Thymus (tissue), 11 donors: ENCODE data around the gene TMEM94. TPM values are rescaled to one million over a fixed set of nuclear protein-coding genes. Genes with fewer than 3 reads are reported as not detected.

ENCODE experiments used
- DNase-seq, 9 donors: peaks; one replicate each; pipeline ENCODE4 v3.0.0-alpha.2; 2013; ENCODE audit warnings: low spot score in 9 of 9, low read depth in 6 of 9, missing footprints in 1 of 9
- H3K27ac ChIP-seq, 2 donors: one replicate each; pipeline ENCODE4 v1.5.1; 2013; ENCODE audit warnings: control low read depth in 1 of 2, low read depth in 1 of 2, low read length in 1 of 2, mild to moderate bottlenecking in 1 of 2, moderate library complexity in 1 of 2
- H3K27me3 ChIP-seq, 2 donors: one replicate each; pipeline ENCODE4 v1.5.1; 2013; ENCODE audit warnings: low read length in 1 of 2; ENCODE audit not compliant: control insufficient read depth in 2 of 2, insufficient read depth in 1 of 2
- H3K36me3 ChIP-seq, 2 donors: one replicate each; pipeline ENCODE4 v1.5.1; 2013; ENCODE audit warnings: low read length in 1 of 2, mild to moderate bottlenecking in 1 of 2, moderate library complexity in 1 of 2; ENCODE audit not compliant: control insufficient read depth in 2 of 2, insufficient read depth in 2 of 2
- H3K4me1 ChIP-seq, 2 donors: one replicate each; pipeline ENCODE4 v1.5.1; 2013; ENCODE audit warnings: low read length in 2 of 2; ENCODE audit not compliant: control insufficient read depth in 2 of 2, insufficient read depth in 2 of 2
- H3K4me3 ChIP-seq, 2 donors: one replicate each; pipeline ENCODE4 v1.5.1; 2013; ENCODE audit warnings: low read length in 2 of 2, control low read depth in 1 of 2, mild to moderate bottlenecking in 1 of 2
- H3K9me3 ChIP-seq, 2 donors: one replicate each; pipeline ENCODE4 v1.5.1; 2013; ENCODE audit warnings: low read length in 1 of 2, mild to moderate bottlenecking in 1 of 2; ENCODE audit not compliant: control insufficient read depth in 2 of 2, insufficient read depth in 1 of 2
- WGBS: extraction: QIAGEN DNeasy Blood & Tissue Kit; methylation state at CpG from one replicate; pipeline ENCODE4 v1.1.7; 2013; 5-methylcytosine and 5-hydroxymethylcytosine counted together
- polyA plus RNA-seq: library from polyadenylated mRNA; stranded (reverse); fragments of 200-250 nt; gene quantifications from one replicate; pipeline ENCODE4 v1.2.3, GENCODE V29; 2013
- total RNA-seq: library from RNA; stranded (reverse); fragments of 120-200 nt; gene quantifications from one replicate; pipeline ENCODE4 v1.2.4, GENCODE V29; 2013
- donor health status: healthy.

TMEM94 gene
- total and polyA plus RNA-seq, 2 donors, result 16.1 to 64.5 TPM

- peaks cover 0 to 2% of the 10 kb centered on the region in 2 donors for H3K36me3 ChIP-seq
- peaks cover 0 to 11% of the 10 kb centered on the region in 2 donors for H3K27me3 ChIP-seq
- peak overlapping the region in 1 of 2 donors; percentile 10 for H3K27ac ChIP-seq
- 97% methylated on average over 19 of the region's 19 CpGs for WGBS
- no peak for DNase-seq
- H3K4me3 ChIP-seq, result no peak overlapping the region
- peaks cover 0 to 5% of the 10 kb centered on the region in 2 donors for H3K4me1 ChIP-seq
- H3K9me3 ChIP-seq, result no peaks in the 10 kb centered on the region
These were observed 53.3 kb downstream of the TMEM94 start for GRCh38 chr17:75509528-75510258.

DNA sequence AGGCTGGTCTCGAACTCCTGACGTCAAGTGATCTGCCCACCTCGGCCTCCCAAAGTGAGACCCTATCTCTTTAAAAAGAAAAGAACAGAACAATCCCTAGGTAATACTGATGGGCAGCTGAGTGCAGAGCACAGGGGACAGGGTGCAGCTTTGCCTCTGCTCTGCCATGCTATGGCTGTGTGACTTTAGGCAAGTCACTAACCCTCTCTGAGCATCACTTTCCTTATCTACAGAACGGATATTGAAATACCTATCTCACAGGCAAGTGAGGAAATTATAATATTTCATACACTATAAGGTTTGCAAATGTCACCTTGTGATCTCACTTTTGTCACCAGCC, 54.8 kb downstream of the TMEM94 start:
- DNase-seq, result no peak
- Histone ChIP-seq H3K4me1 (peaks cover 5 to 16% of the 10 kb centered on the region in 2 donors), H3K27me3 (peaks cover 6 to 21% of the 10 kb centered on the region in 2 donors), H3K27ac (no peak overlapping the region), H3K4me3 (no peak overlapping the region), H3K9me3 (no peaks in the 10 kb centered on the region), H3K36me3 (no peaks in the 10 kb centered on the region)
- WGBS, result 98% methylated on average over 4 of the region's 4 CpGs

DNA sequence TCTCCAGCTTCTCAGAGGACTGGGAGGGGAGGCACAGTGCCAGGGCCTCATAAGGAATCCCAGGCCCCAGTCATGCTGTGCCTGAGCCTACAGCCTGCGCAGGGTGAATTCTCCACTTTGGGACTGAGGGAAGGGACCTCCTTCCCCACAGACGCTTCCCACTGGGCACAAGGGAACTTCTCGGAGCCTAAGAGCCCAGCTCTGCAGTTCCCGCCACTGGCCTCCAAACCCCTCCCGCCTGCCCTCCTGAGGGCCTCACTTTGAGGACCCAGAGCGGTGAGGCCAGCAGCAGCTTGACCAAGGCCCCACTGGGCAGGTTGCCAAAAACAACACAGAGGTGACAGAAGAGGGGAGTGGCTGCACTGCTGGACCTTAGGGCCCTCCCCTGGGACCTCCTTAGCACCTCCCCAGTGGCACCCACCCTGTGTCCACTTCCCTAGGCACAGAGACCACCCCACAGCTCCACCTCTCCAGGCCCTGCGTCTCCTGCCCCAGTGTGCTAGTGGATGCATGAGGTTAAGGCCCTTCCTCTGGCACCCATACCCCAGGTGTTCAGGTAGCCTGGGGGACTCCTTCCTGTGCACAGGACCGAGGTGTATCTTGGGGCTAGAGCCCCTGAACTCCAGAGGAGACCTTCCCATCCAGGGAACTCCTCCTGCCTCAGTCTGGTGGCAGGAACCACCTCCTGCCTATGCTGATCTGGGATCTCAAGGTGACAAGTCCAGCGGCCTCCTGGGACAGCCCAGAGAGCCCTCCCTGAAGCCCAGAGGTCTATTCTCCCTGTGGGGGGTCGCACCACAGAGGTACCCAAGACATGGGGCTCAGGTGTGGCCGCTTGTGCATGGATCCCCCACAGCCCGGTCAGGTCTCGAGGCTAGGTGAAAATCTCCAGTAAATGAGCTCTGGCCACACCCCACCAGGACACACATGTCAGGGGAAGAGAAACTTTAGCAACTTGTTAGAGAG, 55.5 kb downstream of the TMEM94 start:
- Histone ChIP-seq H3K36me3 (no peaks in the 10 kb centered on the region), H3K4me3 (no peak overlapping the region), H3K27ac (no peak overlapping the region), H3K4me1 (peaks cover 6 to 17% of the 10 kb centered on the region in 2 donors), H3K9me3 (no peaks in the 10 kb centered on the region), H3K27me3 (peaks cover 6 to 23% of the 10 kb centered on the region in 2 donors)
- 89% methylated on average over 13 of the region's 13 CpGs for WGBS
- DNase-seq, result no peak

GRCh38 chr17:75512926-75513640, 56.6 kb downstream of the TMEM94 start:
- H3K9me3 ChIP-seq, result no peaks in the 10 kb centered on the region
- H3K27ac ChIP-seq, result no peak overlapping the region
- H3K4me3 ChIP-seq, result no peak overlapping the region
- no peak for DNase-seq
- no peaks in the 10 kb centered on the region for H3K36me3 ChIP-seq
- 86% methylated on average over 10 of the region's 10 CpGs for WGBS
- peaks cover 6 to 27% of the 10 kb centered on the region in 2 donors for H3K27me3 ChIP-seq
- peaks cover 18 to 29% of the 10 kb centered on the region in 2 donors for H3K4me1 ChIP-seq

DNA sequence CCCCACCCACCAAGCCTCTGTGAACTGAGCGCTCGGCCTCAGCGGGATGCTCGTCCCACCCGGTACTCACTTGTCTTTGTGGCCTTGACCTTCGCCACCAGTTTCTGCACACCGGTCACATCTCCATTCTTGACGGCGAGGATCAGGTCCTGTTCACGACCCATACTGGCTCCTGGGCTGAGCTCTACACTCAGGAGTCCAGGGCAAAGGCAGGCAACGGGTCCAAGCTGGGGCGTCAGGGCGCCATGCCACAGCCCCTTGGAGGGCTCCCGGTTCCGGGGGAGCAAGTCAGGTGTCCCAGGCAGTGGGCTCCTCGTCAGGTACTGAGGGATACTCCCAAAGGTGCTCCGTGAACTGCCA, 57.2 kb downstream of the TMEM94 start:
- Histone ChIP-seq H3K36me3 (no peaks in the 10 kb centered on the region), H3K4me1 (peaks cover 23 to 34% of the 10 kb centered on the region in 2 donors), H3K27ac (no peak overlapping the region), H3K27me3 (peaks cover 6 to 27% of the 10 kb centered on the region in 2 donors), H3K9me3 (no peaks in the 10 kb centered on the region), H3K4me3 (no peak overlapping the region)
- DNase-seq, result no peak
- 97% methylated on average over 17 of the region's 17 CpGs for WGBS

DNA sequence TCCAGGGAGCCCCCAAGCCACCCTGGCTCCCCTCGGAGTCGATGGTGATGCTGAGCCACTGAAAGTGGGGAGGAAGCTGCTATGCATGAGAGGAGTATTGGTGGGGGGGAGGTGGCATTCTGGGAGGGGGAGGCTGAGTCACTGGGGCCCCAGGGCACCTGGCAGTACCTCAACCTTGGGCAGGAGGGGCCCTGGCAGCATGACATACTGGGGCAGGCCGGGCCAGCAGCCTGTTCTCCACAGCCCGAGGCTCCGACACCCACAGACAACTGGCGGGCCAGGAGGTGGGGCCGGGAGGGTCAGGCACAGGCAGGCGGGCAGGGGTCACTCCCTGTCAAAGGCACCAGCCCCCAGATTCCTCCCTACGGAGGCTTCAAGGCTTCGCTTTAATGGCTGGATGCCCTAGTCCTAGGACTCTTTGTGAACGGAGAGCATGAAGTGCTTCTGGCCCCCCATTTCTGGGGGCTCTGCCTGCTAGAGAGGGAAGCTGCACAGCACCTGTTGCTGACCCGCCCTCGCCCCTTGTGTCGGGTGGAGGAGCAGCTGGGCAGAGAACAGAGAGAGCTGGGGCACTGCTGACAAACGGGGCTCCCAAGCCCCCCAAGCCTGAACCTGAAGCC, 58.0 kb downstream of the TMEM94 start:
- Histone ChIP-seq H3K27me3 (peaks cover 6 to 27% of the 10 kb centered on the region in 2 donors), H3K9me3 (no peaks in the 10 kb centered on the region), H3K4me1 (peaks cover 27 to 40% of the 10 kb centered on the region in 2 donors), H3K36me3 (peaks cover 0 to 5% of the 10 kb centered on the region in 2 donors), H3K27ac (no peak overlapping the region), H3K4me3 (peak overlapping the region; percentile 59 to 93)
- 62% methylated on average over 15 of the region's 15 CpGs for WGBS
- DNase-seq, result no peak

- H3K4me3 ChIP-seq, result peak overlapping the region; percentile 59 to 93
- no peak for DNase-seq
- peaks cover 6 to 27% of the 10 kb centered on the region in 2 donors for H3K27me3 ChIP-seq
- H3K36me3 ChIP-seq, result peaks cover 3 to 5% of the 10 kb centered on the region in 2 donors
- no peaks in the 10 kb centered on the region for H3K9me3 ChIP-seq
- 1% methylated on average over 50 of the region's 50 CpGs for WGBS
- peaks cover 27 to 40% of the 10 kb centered on the region in 2 donors for H3K4me1 ChIP-seq
- H3K27ac ChIP-seq, result no peak overlapping the region
These were observed 58.6 kb downstream of the TMEM94 start for GRCh38 chr17:75514919-75515495.

DNA sequence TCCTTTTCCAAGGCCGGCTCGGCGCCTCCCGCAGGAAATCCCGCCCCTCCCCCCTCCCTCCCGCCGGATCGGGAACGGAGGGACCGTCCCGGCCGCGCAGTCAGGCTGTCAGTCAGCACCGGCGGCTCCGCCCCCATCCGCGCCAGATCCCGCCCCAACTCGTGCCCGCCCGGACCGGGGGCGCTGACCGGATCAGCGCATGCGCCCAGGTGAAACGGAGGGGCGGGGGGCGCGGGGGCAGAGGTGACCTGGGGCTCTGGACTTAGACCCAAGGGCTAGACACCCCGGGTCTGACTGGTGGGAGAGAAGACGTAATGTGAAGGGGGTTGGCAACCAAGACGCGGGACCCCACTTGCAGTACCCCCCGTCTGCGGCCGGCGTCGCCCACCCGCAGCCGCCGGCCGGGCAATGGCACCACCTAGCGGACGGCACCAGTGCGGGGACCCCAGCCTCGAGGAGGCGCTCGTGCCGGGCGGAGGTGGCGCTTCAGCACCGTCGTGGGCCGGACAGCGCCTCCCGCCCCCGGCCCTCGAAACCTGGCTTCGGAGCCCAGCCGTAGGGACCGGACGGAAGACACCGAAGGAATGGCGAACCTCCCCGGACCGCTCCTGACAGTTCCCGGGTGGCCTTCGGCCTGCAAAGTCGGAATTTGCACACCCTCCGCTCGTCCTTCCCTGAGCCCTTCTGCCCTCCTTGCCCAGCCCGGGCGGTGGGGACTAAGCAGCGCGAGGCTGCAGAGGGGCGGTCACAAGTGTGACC, 59.2 kb downstream of the TMEM94 start, which contains the start of gene CASKIN2:
TSS of gene CASKIN2 (minus strand) at position 42 of the 759 bp plus-strand sequence. CDS start 1,733 bp downstream, outside the sequence.
- Histone ChIP-seq H3K9me3 (no peaks in the 10 kb centered on the region), H3K36me3 (peaks cover 4 to 7% of the 10 kb centered on the region in 2 donors), H3K27ac (peak within 1 kb of the TSS; percentile 53 to 77), H3K4me1 (peaks cover 27 to 40% of the 10 kb centered on the region in 2 donors), H3K27me3 (peaks cover 6 to 27% of the 10 kb centered on the region in 2 donors), H3K4me3 (peak within 1 kb of the TSS; percentile 59 to 93)
- WGBS, result under 1% methylated on average over 77 of the region's 78 CpGs
- DNase-seq, result peak; percentile 51 to 89 (median 73)
